ENCODE results near the gene MLYCD.
"Not testable (repeated sequence)": the region's sequence is repeated elsewhere in the genome, so short reads cannot be mapped to it uniquely, and the experiment has no call there.

The MLYCD gene

DNA sequence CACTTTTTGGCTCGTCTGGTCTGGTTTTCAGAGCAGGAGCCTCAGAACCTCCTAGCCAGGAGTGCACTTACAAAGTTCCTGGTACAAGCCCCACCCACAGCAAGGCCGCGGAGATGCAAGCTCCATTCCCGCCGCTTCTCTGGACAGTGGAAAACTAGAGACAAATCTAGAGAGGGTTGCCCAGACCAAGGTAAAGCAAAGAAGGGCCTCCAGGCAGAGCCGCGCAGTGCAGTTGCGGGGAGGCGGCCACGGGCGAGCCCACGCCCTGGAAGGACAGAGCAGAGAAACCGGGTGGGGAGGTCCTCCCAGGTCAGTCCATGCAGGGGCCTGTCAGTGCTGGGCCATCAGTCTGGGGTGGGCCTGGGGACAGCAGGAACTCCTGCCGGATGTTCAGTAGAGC lies 43.2 kb downstream of the MLYCD start:
- no peak for DNase-seq

- DNase-seq = no peak
These were observed 44.0 kb downstream of the MLYCD start for GRCh38 chr16:83942815-83943515.

- no peak for DNase-seq
These were observed 44.7 kb downstream of the MLYCD start for GRCh38 chr16:83943516-83944050.

- DNase-seq = no peak
These were observed 46.7 kb downstream of the MLYCD start for GRCh38 chr16:83945587-83945986.

DNA sequence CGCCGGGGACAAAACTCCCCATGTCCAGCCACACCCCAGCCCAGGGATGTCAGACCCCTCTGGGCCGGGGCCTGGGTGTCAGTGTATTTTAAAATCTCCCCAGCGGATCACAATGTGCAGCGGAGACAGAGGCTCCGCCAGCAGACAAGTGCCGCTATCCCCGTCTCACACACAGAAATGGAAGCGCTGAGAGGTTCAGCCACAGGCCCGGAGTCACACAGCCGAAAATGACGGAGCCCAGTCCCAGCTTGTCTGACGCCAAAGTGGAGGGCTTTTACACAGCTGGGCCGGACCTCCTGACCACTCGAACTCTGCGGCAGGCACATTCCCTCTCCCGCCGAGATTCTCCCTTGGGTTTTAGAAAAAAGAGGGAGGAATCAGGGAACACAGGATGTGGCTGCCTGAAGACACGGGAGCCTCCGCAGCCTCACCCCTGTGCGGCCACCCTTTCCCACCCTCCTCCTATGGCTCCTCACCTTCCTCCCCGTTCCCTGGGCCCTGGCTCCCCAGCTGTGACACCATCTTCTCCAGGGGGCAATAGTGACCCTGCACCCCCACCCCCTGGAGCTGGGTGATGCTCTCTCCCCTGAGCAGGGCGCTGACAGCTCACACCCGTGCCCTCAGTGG lies 47.4 kb downstream of the MLYCD start:
- no peak for DNase-seq

DNA sequence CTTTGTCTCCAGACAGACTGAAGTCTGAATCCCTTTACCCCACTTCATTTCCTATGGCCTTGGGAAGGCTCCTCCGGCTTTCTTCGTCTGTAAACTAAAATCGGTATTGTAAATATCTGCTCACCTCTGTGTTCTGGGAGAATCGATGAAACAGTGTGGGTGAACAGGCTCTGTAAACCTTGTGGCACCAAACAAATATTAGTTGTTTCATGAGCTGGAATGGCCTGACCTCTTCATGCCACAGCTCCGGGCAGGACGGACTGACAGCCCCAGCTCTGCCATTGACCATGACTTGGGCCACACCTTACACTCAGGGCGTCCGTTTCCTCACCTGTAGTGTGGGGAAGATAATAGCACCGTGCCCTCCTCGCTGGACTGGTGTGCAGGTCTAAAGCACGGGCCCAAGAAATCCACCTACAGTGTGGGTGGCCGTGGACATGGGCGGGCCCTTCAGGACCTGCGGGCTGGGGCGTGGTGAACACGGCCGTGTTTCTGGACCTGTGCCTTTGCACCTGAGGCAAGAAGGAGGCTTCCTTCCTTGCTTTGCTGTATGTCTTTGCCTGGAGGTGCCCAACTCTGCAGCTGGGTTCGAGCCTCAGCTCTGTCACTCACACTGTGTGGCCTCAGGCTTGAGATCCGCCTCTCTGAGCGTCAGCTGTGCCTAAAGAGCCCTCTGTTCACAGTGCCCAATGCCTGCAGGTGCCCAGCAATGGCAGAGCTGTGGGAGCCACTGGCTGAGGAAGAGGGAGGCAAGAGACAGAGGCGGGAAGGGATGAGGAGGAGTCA lies 48.1 kb downstream of the MLYCD start:
- no peak for DNase-seq

DNA sequence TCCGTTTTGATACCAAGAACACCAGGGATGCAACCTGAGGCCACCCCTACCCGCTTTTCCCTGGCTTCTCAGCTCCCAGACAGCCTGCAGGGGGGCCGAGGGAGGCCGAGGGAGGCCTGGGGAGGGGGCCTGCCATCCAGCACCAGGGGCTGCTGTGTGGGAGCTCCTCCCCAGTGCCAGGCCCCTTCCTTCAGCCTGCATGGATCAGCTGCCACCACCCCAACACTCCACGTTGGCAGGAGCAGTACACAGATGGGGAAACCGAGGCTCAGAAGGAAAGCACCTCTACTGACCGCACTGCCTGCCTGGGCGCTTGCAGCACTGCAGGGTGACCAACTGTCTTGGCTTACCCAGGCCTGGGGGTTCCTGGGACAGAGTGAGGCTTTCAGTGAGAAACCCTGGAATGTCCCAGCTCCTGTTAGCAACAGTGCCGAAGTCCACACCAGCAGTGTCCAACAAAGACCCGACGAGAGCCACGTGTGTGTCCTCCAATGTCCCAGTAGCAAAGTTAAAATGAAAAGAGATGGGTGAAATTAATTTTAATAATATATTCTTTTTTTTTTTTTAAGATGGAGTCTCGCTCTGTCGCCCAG lies 48.8 kb downstream of the MLYCD start:
- DNase-seq = no peak

DNA sequence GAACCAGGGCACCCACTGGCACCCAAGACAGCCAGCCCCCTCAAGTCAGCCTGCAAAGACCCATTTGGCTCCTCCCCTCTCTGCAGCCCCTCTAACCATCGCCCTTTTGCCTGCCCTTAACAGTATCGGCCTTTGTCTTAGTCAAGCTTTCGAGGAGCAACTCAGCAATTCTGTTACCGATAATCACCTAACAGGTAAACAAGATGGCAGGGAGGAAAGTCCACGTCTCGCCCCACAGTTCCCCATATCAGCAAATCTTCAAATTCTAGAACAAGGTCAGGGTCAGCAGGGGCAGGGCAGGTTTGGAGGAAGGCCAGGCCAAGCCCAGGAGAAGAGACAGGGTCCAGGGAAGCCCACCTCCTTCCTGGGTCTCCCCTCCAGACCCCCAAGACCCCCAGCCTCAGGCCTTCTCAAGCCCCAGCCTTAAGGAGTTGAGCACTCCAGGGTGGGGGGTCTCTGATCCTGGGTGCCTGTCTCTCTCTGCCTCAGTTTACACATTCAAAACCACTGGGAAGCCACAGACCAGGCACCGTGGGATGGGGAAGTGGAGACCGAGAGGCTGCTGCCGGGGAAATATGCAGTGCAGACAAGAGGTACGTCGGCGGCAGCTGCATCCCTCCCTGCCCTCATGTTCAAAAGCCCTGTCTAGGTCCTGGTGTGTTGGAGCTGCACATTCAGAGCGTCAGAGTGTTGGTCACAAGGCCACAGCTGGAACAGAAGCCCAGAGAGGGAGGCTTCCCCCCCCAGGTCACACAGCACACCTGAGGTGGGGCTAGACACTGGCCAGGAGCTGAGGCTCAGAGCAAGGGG lies 50.2 kb downstream of the MLYCD start:
- no peak for DNase-seq

DNA sequence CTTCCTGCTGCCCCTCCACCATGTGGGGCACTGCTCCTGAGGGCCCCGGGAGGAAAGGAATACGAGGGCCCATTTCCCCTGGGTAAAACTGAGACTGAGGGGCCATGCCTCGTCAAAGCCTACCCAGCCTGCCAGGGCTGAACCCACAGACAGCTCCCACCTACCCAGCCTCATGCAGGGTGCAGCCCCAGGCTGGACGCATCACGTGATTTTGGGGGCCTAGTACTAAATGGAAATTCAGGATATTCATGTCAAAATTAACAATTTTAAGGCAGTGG lies 50.7 kb downstream of the MLYCD start:
- no peak for DNase-seq

GRCh38 chr16:83950862-83951399 lies 52.0 kb downstream of the MLYCD start:
- not testable (repeated sequence) for DNase-seq

GRCh38 chr16:83951544-83951943 lies 52.6 kb downstream of the MLYCD start:
- DNase-seq = no peak

DNA sequence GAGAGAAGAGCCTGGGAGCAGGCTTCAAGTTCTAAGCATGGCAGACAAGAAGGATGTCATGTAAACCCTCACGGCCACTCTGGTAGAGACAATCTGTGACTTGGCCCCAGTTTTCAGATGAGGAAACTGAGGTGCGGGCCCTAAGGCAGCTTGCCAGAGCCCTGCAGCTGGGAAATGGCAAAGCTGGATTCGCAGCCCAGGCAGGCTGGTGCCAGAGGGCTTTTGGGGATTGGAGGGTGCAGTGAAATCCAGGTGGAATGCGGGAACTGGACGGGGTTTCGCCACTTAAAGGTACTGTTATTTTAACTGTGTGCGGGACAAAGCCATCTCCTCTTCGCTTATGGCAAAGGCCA lies 53.6 kb downstream of the MLYCD start:
- no peak for DNase-seq

DNA sequence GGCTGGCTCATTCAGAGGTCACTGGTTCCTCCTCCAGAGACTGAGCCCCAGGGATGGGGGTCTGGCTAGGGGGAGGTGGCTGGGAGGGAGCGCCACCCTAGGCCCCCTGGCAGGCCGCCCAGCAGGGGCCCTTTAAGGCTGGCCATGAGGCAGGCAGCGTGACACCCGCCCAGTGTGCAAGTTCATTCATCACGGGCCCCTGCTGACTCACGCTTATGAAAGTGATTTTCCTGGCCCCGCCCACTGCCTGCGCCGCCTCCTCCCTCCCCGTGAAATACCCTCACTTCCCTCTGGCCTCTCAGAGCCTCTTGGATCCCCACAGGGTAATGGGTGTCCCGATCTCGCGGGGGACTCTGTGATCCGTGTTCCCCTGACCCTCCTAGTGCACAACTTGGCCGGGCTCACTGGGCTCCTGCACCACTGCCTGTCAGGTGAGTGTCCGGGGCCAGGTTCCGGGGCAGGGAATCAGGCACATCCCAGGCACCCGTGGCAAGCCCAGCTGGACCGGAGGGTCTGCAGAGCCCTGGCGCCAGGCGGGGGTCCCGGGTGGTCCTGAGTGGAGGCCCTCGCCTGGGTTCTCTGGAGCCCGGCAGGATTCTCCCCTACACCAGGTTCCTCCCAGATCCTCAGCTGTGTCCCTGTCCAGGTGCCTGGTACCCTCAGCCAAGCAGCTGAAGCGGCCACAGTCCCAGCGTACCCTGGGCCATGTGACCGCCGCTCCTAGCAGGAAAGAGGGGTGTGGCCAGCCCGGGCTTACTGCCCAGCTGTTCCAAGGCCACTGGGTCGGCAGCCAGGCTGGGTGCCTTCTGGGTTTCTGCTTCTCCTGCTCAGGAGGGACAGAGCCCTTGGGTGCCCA lies 54.3 kb downstream of the MLYCD start, which contains the start of gene OSGIN1:
OSGIN1 (plus strand) TSS at position 301 of the 856 bp plus-strand sequence. CDS start 4,432 bp downstream, outside the sequence.
- no peak for DNase-seq

- DNase-seq = no peak
These were observed 55.1 kb downstream of the MLYCD start for GRCh38 chr16:83953796-83954576.

GRCh38 chr16:83954577-83955016 lies 55.7 kb downstream of the MLYCD start:
- no peak for DNase-seq

DNA sequence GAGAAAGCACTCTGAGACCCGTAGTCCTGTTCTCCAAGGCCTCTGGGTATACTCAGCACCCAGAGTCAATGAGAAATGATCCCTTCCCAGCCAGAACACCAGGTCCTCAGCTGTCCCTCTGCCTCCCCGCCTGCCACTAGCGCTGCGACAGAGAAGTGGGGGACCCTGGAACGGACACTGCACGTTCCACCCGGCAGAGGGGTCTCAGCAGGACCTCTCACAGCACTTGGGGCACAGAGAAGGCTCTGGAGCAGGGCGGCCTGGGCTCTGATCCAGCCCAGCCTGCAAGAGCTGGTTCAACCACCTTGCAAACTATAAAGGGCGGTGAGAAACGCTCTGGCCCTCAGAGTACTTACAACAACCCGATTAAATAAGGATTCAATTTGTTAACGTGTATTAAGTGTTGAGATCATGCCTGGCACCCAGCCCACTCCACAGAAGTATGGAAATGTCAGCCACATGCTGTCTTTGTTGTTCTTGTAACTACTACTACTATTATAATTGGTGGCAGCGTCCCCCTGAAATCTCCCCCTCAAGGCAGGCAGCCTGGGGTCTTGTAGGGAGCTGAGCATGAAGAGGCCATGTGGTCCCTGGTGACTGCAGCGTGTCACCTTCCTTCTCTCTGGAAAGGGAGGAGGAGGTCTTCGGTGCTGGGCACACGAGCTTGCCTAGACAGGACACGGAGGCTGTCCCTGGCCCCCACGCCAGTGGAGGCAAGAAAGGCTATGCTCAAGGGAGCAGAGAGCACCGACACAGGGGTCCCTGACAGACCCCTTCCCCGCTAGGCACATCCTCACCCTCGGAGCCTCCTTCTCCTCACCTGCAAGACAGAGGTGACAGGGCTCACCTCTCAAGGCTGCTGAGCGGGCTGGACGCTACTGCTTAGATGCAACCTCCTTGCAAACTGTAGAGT lies 56.6 kb downstream of the MLYCD start:
- no peak for DNase-seq

- DNase-seq = peak in 1 of 2 experiments; percentile 46
These were observed 57.7 kb downstream of the MLYCD start for GRCh38 chr16:83956336-83957289.

DNA sequence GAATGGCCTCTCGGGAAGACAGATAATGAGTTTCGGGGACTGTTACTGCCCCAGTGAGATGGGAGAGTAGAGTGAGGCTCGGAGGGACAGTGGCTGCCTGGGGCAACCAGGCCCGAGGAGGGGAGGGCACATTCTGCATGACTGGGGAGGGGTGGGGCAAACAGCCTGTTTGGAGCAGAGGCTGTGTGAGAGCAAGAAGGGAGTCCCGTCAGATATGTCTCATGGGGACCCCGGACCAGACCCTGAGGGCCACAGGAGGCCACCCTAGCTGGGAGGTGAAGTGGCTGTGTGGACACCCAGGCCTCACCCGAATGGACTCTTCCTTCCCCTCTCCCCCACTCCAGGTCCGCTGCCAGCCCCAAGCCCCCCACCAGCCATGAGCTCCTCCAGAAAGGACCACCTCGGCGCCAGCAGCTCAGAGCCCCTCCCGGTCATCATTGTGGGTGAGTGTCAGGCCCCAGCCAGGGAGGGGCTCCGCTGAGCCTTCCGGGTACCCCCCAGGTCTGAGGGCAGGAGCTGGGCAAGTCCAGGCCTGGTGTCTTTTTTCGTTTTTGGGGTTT lies 58.5 kb downstream of the MLYCD start:
- DNase-seq = no peak

Data from NCI-H187 (cell line).